Measurements from ENCODE around the gene MAML2.
A peak's percentile ranks its signal among the peaks of the same experiment; 100 is the strongest.
"Not testable (repeated sequence)": the region's sequence is repeated elsewhere in the genome, so short reads cannot be mapped to it uniquely, and the experiment has no call there.

The MAML2 gene

DNA sequence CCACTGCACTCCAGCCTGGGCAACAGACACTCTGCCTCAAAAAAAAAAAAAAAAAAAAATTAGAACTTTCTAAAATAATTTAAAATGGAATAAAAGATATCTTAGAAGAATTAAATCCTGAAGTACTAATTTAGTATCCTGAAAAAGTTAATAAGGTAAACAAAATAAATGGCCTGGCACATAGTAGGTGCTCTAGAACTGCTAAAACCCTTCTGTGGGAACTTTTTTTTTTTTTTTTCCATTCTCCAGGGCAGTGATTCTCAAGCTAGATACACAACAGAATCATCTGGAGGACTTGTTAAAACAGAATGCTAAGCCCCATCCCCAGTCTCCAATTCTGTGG is 65.3 kb downstream of the MAML2 start:
- peaks cover 36% of the 10 kb centered on the region for H3K4me1 ChIP-seq (ENCODE audit: insufficient read depth, low read length)
- H3K9ac ChIP-seq (ENCODE audit: low read depth, low read length), result no peak overlapping the region
- no peak overlapping the region for H3K4me3 ChIP-seq (ENCODE audit: low read length)
- no peaks in the 10 kb centered on the region for H3K36me3 ChIP-seq (ENCODE audit: insufficient read depth, low read length)
- no peak overlapping the region for H3K27ac ChIP-seq (ENCODE audit: low read depth, low read length)
- H3K27me3 ChIP-seq (ENCODE audit: insufficient read depth, low read length), result no peaks in the 10 kb centered on the region
- no peaks in the 10 kb centered on the region for H3K9me3 ChIP-seq (ENCODE audit: insufficient read depth, low read depth, low read length)

DNA sequence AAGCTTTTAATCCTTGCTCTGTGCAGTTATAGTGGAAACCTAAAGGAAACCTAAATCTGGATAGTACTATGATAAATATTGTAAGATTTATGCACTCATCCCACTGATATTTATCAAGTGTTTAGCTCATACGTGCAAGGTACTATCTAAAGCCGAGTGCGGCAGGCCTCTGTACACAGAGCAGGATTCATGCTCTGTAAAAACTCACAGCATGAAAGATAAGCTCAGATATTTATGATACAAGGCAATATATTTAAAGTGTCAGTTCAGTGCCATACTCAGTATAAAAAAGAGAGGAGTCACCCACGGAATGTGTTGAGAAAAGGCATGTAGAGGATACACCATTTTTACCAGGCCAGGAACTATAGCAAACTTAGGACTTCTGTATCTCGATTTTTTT is 66.2 kb downstream of the MAML2 start:
- Histone ChIP-seq H3K4me1 (ENCODE audit: insufficient read depth, low read length) (peaks cover 39% of the 10 kb centered on the region), H3K4me3 (ENCODE audit: low read length) (no peak overlapping the region), H3K36me3 (ENCODE audit: insufficient read depth, low read length) (no peaks in the 10 kb centered on the region), H3K27ac (ENCODE audit: low read depth, low read length) (no peak overlapping the region), H3K9ac (ENCODE audit: low read depth, low read length) (no peak overlapping the region), H3K9me3 (ENCODE audit: insufficient read depth, low read depth, low read length) (no peaks in the 10 kb centered on the region), H3K27me3 (ENCODE audit: insufficient read depth, low read length) (no peaks in the 10 kb centered on the region)
- 94% methylated on average over 4 of the region's 5 CpGs for WGBS

DNA sequence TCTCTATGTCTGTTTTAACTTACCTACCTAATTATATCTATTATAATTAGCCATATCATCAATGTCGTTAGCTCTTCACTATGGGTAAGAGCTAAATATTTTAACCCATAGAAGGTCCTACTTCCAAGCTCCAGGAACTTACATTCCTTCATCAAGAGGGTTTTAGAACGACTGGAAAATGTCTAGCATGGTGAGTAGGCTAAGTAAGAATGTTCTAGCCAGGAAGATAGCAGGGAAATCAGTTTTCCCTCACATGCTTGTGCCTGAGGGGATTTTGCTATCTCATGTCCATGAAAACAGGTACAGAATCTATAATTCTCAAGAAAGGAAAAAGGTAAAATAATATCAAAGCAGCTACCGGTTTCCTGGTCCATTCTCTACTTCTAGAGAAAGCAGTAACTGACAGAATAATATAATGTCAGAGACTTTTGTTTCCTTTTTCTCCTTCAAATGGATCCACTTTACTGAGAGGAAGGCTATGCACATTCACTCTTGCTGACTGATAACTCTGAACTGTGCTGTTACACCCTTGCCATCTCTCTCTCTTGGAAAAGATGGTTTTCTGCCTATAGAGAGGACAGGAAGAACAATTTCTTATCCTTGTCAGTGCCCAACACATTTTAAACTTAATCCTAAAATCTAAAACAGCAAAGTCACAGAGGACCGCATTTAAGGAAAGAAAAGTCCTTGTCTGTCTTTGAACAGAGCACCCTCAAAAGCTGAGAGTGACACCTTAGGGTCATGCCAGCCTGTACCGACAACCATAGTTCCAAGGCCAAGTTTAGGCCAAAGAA is 67.0 kb downstream of the MAML2 start:
- H3K9ac ChIP-seq (ENCODE audit: low read depth, low read length), result no peak overlapping the region
- no peak overlapping the region for H3K4me3 ChIP-seq (ENCODE audit: low read length)
- H3K36me3 ChIP-seq (ENCODE audit: insufficient read depth, low read length), result no peaks in the 10 kb centered on the region
- H3K27ac ChIP-seq (ENCODE audit: low read depth, low read length), result no peak overlapping the region
- H3K9me3 ChIP-seq (ENCODE audit: insufficient read depth, low read depth, low read length), result no peaks in the 10 kb centered on the region
- H3K27me3 ChIP-seq (ENCODE audit: insufficient read depth, low read length), result no peaks in the 10 kb centered on the region
- peaks cover 39% of the 10 kb centered on the region for H3K4me1 ChIP-seq (ENCODE audit: insufficient read depth, low read length)
- WGBS, result 77% methylated on average over 4 of the region's 5 CpGs

DNA sequence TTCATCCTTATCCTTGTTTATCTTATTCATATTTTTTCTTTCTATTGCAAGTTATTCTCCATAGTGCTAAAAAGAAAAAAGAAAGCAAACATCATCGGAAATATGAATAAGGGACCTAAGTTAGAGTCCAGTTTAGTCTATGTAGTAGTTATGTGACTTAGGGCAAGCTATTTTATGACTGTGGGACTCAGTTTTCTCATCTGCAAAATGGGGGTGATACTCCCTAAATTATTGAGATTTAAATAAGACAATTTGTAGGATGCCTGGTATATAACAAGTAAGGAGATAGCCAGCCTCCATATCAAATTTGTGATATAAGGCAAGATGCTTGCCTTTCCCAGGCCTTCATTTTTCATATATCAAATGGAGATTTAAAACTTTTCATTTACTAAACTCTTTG is 69.5 kb downstream of the MAML2 start:
- Histone ChIP-seq H3K27ac (ENCODE audit: low read depth, low read length) (no peak overlapping the region), H3K9me3 (ENCODE audit: insufficient read depth, low read depth, low read length) (no peaks in the 10 kb centered on the region), H3K4me1 (ENCODE audit: insufficient read depth, low read length) (peaks cover 16% of the 10 kb centered on the region), H3K27me3 (ENCODE audit: insufficient read depth, low read length) (no peaks in the 10 kb centered on the region), H3K4me3 (ENCODE audit: low read length) (no peak overlapping the region), H3K9ac (ENCODE audit: low read depth, low read length) (no peak overlapping the region), H3K36me3 (ENCODE audit: insufficient read depth, low read length) (no peaks in the 10 kb centered on the region)
- WGBS, result 94% methylated on average over 1 of the region's 1 CpG

DNA sequence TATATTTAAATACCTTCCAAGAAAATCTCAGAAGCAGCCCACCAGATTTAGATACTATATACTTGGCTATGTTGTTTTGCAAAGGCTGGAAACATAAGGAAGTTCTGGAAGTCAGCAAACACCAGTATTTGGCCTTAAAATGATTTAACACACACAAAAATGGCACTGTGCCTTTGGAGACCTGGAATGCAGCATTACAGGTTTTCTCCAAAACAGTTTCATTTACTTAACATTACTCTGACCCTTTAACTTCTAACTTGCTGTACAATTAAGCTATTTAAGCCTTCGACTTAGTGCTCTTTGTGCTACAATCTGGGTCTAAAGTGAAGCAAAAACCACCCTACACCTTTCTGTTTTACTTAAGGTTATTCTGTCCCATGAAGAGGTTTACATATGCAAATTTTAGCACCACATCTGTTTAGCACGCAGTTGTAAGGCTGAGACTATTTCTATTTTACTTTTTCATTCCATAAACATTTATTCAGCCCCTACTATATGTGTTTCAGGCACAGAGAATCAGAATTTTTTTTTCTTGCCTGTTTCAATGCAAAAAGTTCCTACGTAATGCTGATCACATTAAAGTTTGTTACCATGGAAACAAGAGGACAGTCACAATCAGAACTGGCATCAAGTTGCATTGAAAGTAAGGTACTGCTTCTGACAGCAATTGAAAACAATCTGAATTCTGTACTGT is 70.3 kb downstream of the MAML2 start:
- Histone ChIP-seq H3K9ac (ENCODE audit: low read depth, low read length) (peak overlapping the region; percentile 22; the same call in 1 of the 2 replicates), H3K4me1 (ENCODE audit: insufficient read depth, low read length) (peaks cover 9% of the 10 kb centered on the region), H3K9me3 (ENCODE audit: insufficient read depth, low read depth, low read length) (no peaks in the 10 kb centered on the region), H3K4me3 (ENCODE audit: low read length) (no peak overlapping the region), H3K36me3 (ENCODE audit: insufficient read depth, low read length) (no peaks in the 10 kb centered on the region), H3K27me3 (ENCODE audit: insufficient read depth, low read length) (no peaks in the 10 kb centered on the region), H3K27ac (ENCODE audit: low read depth, low read length) (peak overlapping the region; percentile 42)
- 58% methylated on average over 3 of the region's 3 CpGs for WGBS

DNA sequence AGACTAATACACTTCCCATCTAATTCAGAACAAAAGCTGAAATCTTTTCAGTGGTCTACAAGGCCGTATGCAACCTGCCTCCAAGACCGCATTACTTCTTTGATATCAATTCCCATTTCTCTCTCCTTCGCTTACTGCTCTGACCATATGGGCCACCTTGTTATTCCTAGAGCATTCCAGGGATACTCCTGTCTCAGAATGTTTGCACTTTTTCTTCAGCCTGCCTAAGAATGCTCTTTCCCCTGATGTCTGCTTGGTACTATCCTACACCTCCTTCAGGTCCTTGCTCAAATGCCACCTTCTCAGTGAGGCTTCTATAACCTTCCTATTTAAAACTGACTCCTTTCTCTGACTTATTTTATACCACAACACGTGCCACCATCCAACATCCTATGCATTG is 71.2 kb downstream of the MAML2 start:
- Histone ChIP-seq H3K36me3 (ENCODE audit: insufficient read depth, low read length) (no peaks in the 10 kb centered on the region), H3K9me3 (ENCODE audit: insufficient read depth, low read depth, low read length) (no peaks in the 10 kb centered on the region), H3K9ac (ENCODE audit: low read depth, low read length) (no peak overlapping the region), H3K27ac (ENCODE audit: low read depth, low read length) (no peak overlapping the region), H3K4me3 (ENCODE audit: low read length) (no peak overlapping the region), H3K27me3 (ENCODE audit: insufficient read depth, low read length) (no peaks in the 10 kb centered on the region), H3K4me1 (ENCODE audit: insufficient read depth, low read length) (peaks cover 17% of the 10 kb centered on the region)
- WGBS, result 96% methylated on average over 3 of the region's 4 CpGs

DNA sequence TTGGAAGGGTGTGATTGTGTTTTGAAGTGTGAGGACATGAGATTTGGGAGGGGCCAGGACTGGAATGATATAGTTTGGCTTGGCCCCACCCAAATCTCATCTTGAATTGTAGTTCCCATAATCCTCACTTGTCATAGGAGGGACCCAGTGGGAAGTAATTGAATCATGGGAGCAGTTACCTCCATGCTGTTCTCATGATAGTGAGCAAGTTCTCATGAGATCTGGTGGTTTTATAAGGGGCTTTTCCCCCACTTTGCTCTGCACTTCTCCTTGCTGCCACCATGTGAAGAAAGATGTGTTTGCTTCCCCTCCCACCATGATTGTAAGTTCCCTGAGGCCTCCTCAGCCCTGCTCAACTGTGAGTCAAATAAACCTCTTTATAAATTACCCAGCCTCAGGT is 71.6 kb downstream of the MAML2 start:
- H3K4me3 ChIP-seq (ENCODE audit: low read length); H3K9me3 ChIP-seq (ENCODE audit: insufficient read depth, low read depth, low read length); H3K9ac ChIP-seq (ENCODE audit: low read depth, low read length); H3K27ac ChIP-seq (ENCODE audit: low read depth, low read length); H3K36me3 ChIP-seq (ENCODE audit: insufficient read depth, low read length); H3K27me3 ChIP-seq (ENCODE audit: insufficient read depth, low read length): not testable (repeated sequence)
- H3K4me1 ChIP-seq (ENCODE audit: insufficient read depth, low read length), result peaks cover 17% of the 10 kb centered on the region

DNA sequence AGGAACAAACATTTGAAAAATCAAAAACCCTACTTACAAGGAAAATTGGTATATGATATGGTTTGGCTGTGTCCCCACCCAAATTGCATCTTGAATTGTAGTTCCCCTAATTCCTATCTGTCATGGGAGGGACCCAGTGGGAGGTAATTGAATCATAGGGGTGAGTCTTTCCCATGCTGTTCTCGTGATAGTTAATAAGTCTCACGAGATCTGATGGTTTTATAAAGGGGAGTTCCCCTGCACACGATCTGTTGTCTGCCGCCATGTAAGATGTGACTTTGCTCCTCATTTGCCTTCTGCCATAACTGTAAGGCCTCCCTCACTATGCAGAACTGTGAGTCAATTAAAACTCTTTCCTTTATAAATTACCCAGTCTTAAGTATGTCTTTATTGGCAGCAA is 74.5 kb downstream of the MAML2 start:
- not testable (repeated sequence) for H3K4me3 ChIP-seq (ENCODE audit: low read length); H3K27ac ChIP-seq (ENCODE audit: low read depth, low read length); H3K27me3 ChIP-seq (ENCODE audit: insufficient read depth, low read length); H3K9me3 ChIP-seq (ENCODE audit: insufficient read depth, low read depth, low read length); H3K9ac ChIP-seq (ENCODE audit: low read depth, low read length); H3K36me3 ChIP-seq (ENCODE audit: insufficient read depth, low read length)
- 98% methylated on average over 4 of the region's 4 CpGs for WGBS
- peaks cover 21% of the 10 kb centered on the region for H3K4me1 ChIP-seq (ENCODE audit: insufficient read depth, low read length)

DNA sequence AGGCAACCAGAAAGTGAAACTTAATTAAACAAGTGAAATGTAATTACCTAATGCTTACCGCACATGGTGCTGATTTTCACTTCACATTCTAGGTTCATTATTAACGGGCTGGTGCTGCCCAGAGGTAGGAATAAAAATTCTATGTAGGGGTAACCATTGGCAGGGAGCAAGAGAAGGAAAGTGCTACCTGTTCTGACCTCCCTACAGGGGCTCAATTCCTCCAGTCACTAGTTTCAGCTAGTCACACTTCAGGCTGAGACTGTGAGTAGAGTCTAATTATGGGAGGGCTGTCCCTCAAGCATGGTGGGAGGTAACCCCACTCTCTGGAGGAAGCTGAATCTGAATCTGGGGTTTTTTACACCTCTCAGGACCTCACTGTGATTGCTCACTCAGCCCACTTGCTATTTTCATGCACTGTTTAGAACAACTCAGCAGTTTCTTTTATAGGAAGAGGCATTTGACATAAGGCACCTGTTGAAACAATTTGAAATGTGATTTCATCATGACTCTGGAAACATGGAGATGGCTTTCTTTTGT is 75.4 kb downstream of the MAML2 start:
- H3K27me3 ChIP-seq (ENCODE audit: insufficient read depth, low read length), result no peaks in the 10 kb centered on the region
- 93% methylated on average over 2 of the region's 2 CpGs for WGBS
- H3K4me3 ChIP-seq (ENCODE audit: low read length), result no peak overlapping the region
- no peak overlapping the region for H3K9ac ChIP-seq (ENCODE audit: low read depth, low read length)
- H3K27ac ChIP-seq (ENCODE audit: low read depth, low read length), result no peak overlapping the region
- no peaks in the 10 kb centered on the region for H3K9me3 ChIP-seq (ENCODE audit: insufficient read depth, low read depth, low read length)
- H3K4me1 ChIP-seq (ENCODE audit: insufficient read depth, low read length), result peaks cover 21% of the 10 kb centered on the region
- H3K36me3 ChIP-seq (ENCODE audit: insufficient read depth, low read length), result no peaks in the 10 kb centered on the region

DNA sequence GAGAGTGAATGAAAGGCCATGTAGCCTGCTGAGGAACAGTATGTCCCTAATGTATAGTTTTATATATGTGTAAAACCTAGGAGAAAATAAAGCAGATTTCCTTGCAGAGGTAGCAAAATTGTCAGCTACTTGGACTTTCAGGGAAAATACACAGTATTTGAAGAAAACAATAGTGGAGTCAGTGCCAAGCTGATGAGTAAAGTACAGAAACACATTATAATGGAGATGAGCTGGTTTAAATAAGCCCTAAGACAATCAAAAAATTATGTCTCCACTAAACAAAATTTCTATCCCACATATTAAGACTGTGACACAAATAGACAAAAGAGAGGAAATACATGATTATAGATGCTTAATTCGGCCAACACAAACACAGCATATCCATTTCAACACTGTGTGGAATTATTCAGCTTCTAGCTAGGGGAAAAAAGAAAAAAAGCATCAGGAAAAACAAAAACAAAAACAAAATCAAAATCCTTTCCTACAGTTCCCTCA is 75.9 kb downstream of the MAML2 start:
- H3K9ac ChIP-seq (ENCODE audit: low read depth, low read length), result no peak overlapping the region
- no peaks in the 10 kb centered on the region for H3K9me3 ChIP-seq (ENCODE audit: insufficient read depth, low read depth, low read length)
- no peak overlapping the region for H3K27ac ChIP-seq (ENCODE audit: low read depth, low read length)
- H3K27me3 ChIP-seq (ENCODE audit: insufficient read depth, low read length), result no peaks in the 10 kb centered on the region
- no peaks in the 10 kb centered on the region for H3K36me3 ChIP-seq (ENCODE audit: insufficient read depth, low read length)
- no CpG with 5 or more reads among the region's 1 CpG for WGBS
- peaks cover 18% of the 10 kb centered on the region for H3K4me1 ChIP-seq (ENCODE audit: insufficient read depth, low read length)
- no peak overlapping the region for H3K4me3 ChIP-seq (ENCODE audit: low read length)

DNA sequence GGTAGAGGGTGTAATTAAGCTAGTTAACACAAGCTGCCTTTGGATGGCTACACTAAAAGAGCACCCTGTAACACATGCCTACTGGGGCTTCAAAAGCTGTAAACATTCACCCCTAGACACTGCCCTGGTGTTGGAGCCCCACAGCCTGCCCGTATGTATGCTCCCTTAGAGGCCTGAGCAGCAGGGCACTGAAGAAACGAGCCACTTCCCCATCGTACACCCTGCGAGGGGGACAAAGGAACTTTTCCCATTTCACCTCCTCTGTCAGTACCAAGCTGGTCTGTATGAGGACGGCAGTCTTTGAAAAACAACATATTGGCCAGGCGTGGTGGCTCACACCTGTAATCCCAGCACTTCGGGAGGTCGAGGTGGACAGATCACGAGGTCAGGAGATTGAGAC is 77.0 kb downstream of the MAML2 start:
- peaks cover 18% of the 10 kb centered on the region for H3K4me1 ChIP-seq (ENCODE audit: insufficient read depth, low read length)
- H3K9me3 ChIP-seq (ENCODE audit: insufficient read depth, low read depth, low read length), result no peaks in the 10 kb centered on the region
- H3K27me3 ChIP-seq (ENCODE audit: insufficient read depth, low read length), result no peaks in the 10 kb centered on the region
- 95% methylated on average over 9 of the region's 9 CpGs for WGBS
- H3K4me3 ChIP-seq (ENCODE audit: low read length), result no peak overlapping the region
- no peak overlapping the region for H3K9ac ChIP-seq (ENCODE audit: low read depth, low read length)
- no peaks in the 10 kb centered on the region for H3K36me3 ChIP-seq (ENCODE audit: insufficient read depth, low read length)
- H3K27ac ChIP-seq (ENCODE audit: low read depth, low read length), result no peak overlapping the region

Data from HUES64 (cell line).